T-cell (primary cell): ENCODE measurements around the gene KRTAP22-1. TPM values are rescaled to one million over a fixed set of nuclear protein-coding genes. Genes with fewer than 3 reads are reported as not detected.

Experiments
- ATAC-seq, 4 experiments: fragments of 200-7000 bp in 3 of 4; fragments of 150-1000 bp in 1 of 4; cut with Tn5 transposase; replicated peaks in 1 of 4; 1 replicate in 3 of 4; 2 replicates in 1 of 4; pipeline ENCODE4 v1.10.0; 2021; ENCODE audit warnings: moderate library complexity in 3 of 4, mild to moderate bottlenecking in 2 of 4, moderate number of reproducible peaks in 1 of 4
- CTCF ChIA-PET, 2 donors: fragments of 300-600 bp; sonication (Branson Sonifier 250); formaldehyde crosslinking; loops; one replicate each; lab custom pipeline; 2022; ENCODE audit warnings: antibody characterized with exemption in 2 of 2; lab: Charles Lee
- POLR2A ChIA-PET, 2 donors: fragments of 300-600 bp; sonication (Branson Sonifier 250); formaldehyde crosslinking; loops; one replicate each; lab custom pipeline; 2022; ENCODE audit warnings: antibody characterized with exemption in 2 of 2; lab: Charles Lee
- DNase-seq, 35 experiments: peaks; one replicate each; pipeline versions ENCODE4 v3.0.0 to v3.0.0-alpha.2; 2013 to 2023
- H3K27ac ChIP-seq: one replicate; pipeline ENCODE4 v1.5.1; 2013; ENCODE audit warnings: low read length
- H3K27me3 ChIP-seq, 2 experiments: replicated peaks in 1 of 2; 1 replicate in 1 of 2; 2 replicates in 1 of 2; pipeline versions ENCODE4 v1.6.1 to v1.7.0; 2013; ENCODE audit warnings: low read length in 1 of 2, mixed read lengths in 1 of 2; ENCODE audit not compliant: control insufficient read depth in 2 of 2, insufficient read depth in 2 of 2; ENCODE audit errors: extremely low read depth in 1 of 2
- H3K36me3 ChIP-seq, 2 donors: 1 replicate in 1 of 2; 2 replicates in 1 of 2; pipeline versions ENCODE4 v1.6.1 to v1.7.0; 2013; ENCODE audit warnings: low read length in 1 of 2; ENCODE audit not compliant: control insufficient read depth in 2 of 2, insufficient read depth in 1 of 2; ENCODE audit errors: extremely low read depth in 1 of 2
- H3K4me1 ChIP-seq, 2 experiments: 1 replicate in 1 of 2; 2 replicates in 1 of 2; pipeline versions ENCODE4 v1.6.1 to v1.7.0; 2013; ENCODE audit warnings: low read length in 2 of 2, mixed read lengths in 1 of 2; ENCODE audit not compliant: insufficient read depth in 2 of 2, control insufficient read depth in 1 of 2; ENCODE audit errors: extremely low read depth in 1 of 2
- H3K4me3 ChIP-seq, 2 donors: 1 replicate in 1 of 2; 2 replicates in 1 of 2; pipeline versions ENCODE4 v1.5.1 to v1.7.0; 2013; ENCODE audit warnings: mild to moderate bottlenecking in 2 of 2, low read length in 1 of 2, moderate library complexity in 1 of 2; ENCODE audit not compliant: control insufficient read depth in 1 of 2; ENCODE audit errors: extremely low read depth in 1 of 2
- H3K9me3 ChIP-seq: 2 replicates; pipeline ENCODE4 v1.7.0; 2013
- H3K27ac Mint-ChIP-seq, 2 donors: one replicate each; pipeline ENCODE4 v1.8.0; 2020 to 2021; ENCODE audit warnings: mild to moderate bottlenecking in 2 of 2, mixed read lengths in 2 of 2
- H3K27me3 Mint-ChIP-seq, 2 donors: one replicate each; pipeline ENCODE4 v1.8.0; 2021 to 2022; ENCODE audit warnings: mixed read lengths in 2 of 2
- H3K36me3 Mint-ChIP-seq: one replicate; pipeline ENCODE4 v1.8.0; 2021; ENCODE audit warnings: mixed read lengths
- H3K4me1 Mint-ChIP-seq, 3 donors: one replicate each; pipeline ENCODE4 v1.8.0; 2020 to 2022; ENCODE audit warnings: mixed read lengths in 3 of 3, mild to moderate bottlenecking in 1 of 3
- H3K4me3 Mint-ChIP-seq, 3 donors: one replicate each; pipeline ENCODE4 v1.8.0; 2020 to 2022; ENCODE audit warnings: mild to moderate bottlenecking in 3 of 3, mixed read lengths in 3 of 3, moderate library complexity in 3 of 3
- H3K9me3 Mint-ChIP-seq, 3 donors: one replicate each; pipeline ENCODE4 v1.8.0; 2020 to 2022; ENCODE audit warnings: mixed read lengths in 3 of 3
- WGBS: methylation state at CpG from one replicate; pipeline ENCODE4 v1.1.5; 2013; ENCODE audit warnings: missing lambda C conversion rate; ENCODE audit not compliant: insufficient coverage; 5-methylcytosine and 5-hydroxymethylcytosine counted together
- total RNA-seq, 35 experiments: library from RNA in 6 of 35; stranded (reverse) in 6 of 35; fragments of 120-200 nt in 1 of 35; gene quantifications; one replicate each; pipeline versions ENCODE4 v1.2.1 to v1.2.4 and lab custom pipeline; 2013 to 2026

The KRTAP22-1 gene
- total RNA-seq: not detected
- total RNA-seq (2013): not detected
- 0 reads per million in 29 experiments for total RNA-seq (lab: John Stamatoyannopoulos, UW)

GRCh38 chr21:30600787-30601186 is at the start of gene KRTAP22-1:
TSS of gene KRTAP22-1 (plus strand) at chr21:30601087.
- DNase-seq: no peak
- Mint-ChIP-seq H3K9me3 (peaks cover 0 to 6% (median 0%) of the 10 kb centered on the region in 3 donors), H3K4me1 (no peaks in the 10 kb centered on the region), H3K36me3 (no peaks in the 10 kb centered on the region), H3K27ac (no peak within 1 kb of the TSS), H3K27me3 (peaks cover 0 to 6% of the 10 kb centered on the region in 2 donors), H3K4me3 (no peak within 1 kb of the TSS)
- H3K27ac ChIP-seq: no peak within 1 kb of the TSS
- ChIA-PET POLR2A (no interaction called here), CTCF (interaction anchor here in 1 of 2 donors (0.5 kb wide), 1 partner anchor 72 kb away, joined by 3 read pairs; no protein-coding TSS in a partner anchor)
- no peaks in the 10 kb centered on the region for H3K27me3 ChIP-seq
- H3K9me3 ChIP-seq: no peaks in the 10 kb centered on the region
- no CpG with 5 or more reads among the region's 1 CpG for WGBS
- no peak for ATAC-seq
- no peaks in the 10 kb centered on the region for H3K36me3 ChIP-seq
- H3K4me3 ChIP-seq: no peak within 1 kb of the TSS
- no peaks in the 10 kb centered on the region for H3K4me1 ChIP-seq

- Histone ChIP-seq H3K4me1 (no peaks in the 10 kb centered on the region), H3K27me3 (no peaks in the 10 kb centered on the region), H3K4me3 (no peak overlapping the region), H3K9me3 (peaks cover 2% of the 10 kb centered on the region), H3K27ac (no peak overlapping the region), H3K36me3 (no peaks in the 10 kb centered on the region)
- H3K27ac Mint-ChIP-seq: no peak overlapping the region
- no peaks in the 10 kb centered on the region for H3K36me3 Mint-ChIP-seq
- H3K4me3 Mint-ChIP-seq: no peak overlapping the region
- H3K27me3 Mint-ChIP-seq: peaks cover 7 to 9% of the 10 kb centered on the region in 2 donors
- WGBS: no CpG with 5 or more reads among the region's 1 CpG
- peaks cover 6 to 16% (median 12%) of the 10 kb centered on the region in 3 donors for H3K9me3 Mint-ChIP-seq
- ChIA-PET CTCF (no interaction called here), POLR2A (no interaction called here)
- ATAC-seq (no peak), DNase-seq (no peak)
- H3K4me1 Mint-ChIP-seq: no peaks in the 10 kb centered on the region
Observed at GRCh38 chr21:30552782-30553181, 48.1 kb upstream of the KRTAP22-1 start.

GRCh38 chr21:30555095-30555494 is 45.8 kb upstream of the KRTAP22-1 start:
- Histone ChIP-seq H3K4me3 (no peak overlapping the region), H3K27ac (no peak overlapping the region), H3K9me3 (peaks cover 2% of the 10 kb centered on the region), H3K4me1 (no peaks in the 10 kb centered on the region), H3K27me3 (no peaks in the 10 kb centered on the region), H3K36me3 (no peaks in the 10 kb centered on the region)
- peaks cover 6 to 8% of the 10 kb centered on the region in 2 donors for H3K27me3 Mint-ChIP-seq
- no peak overlapping the region for H3K27ac Mint-ChIP-seq
- H3K4me3 Mint-ChIP-seq: no peak overlapping the region
- WGBS: no CpG with 5 or more reads among the region's 2 CpGs
- CTCF ChIA-PET: no interaction called here
- no peaks in the 10 kb centered on the region for H3K36me3 Mint-ChIP-seq
- ATAC-seq (no peak), DNase-seq (no peak)
- no peaks in the 10 kb centered on the region for H3K4me1 Mint-ChIP-seq
- H3K9me3 Mint-ChIP-seq: peaks cover 6 to 14% (median 12%) of the 10 kb centered on the region in 3 donors
- POLR2A ChIA-PET: no interaction called here

- H3K9me3 Mint-ChIP-seq: no peaks in the 10 kb centered on the region
- POLR2A ChIA-PET: no interaction called here
- WGBS: no CpG with 5 or more reads among the region's 2 CpGs
- H3K4me1 ChIP-seq: no peaks in the 10 kb centered on the region
- H3K4me3 ChIP-seq: no peak within 1 kb of the TSS
- no peaks in the 10 kb centered on the region for H3K27me3 ChIP-seq
- H3K36me3 ChIP-seq: no peaks in the 10 kb centered on the region
- no peak for DNase-seq
- no peak for ATAC-seq
- no peak within 1 kb of the TSS for H3K4me3 Mint-ChIP-seq
- no peaks in the 10 kb centered on the region for H3K27me3 Mint-ChIP-seq
- no peak within 1 kb of the TSS for H3K27ac Mint-ChIP-seq
- H3K9me3 ChIP-seq: no peaks in the 10 kb centered on the region
- no peak within 1 kb of the TSS for H3K27ac ChIP-seq
- CTCF ChIA-PET: no interaction called here
- H3K36me3 Mint-ChIP-seq: no peaks in the 10 kb centered on the region
- H3K4me1 Mint-ChIP-seq: no peaks in the 10 kb centered on the region
Observed at GRCh38 chr21:30561264-30561895, 39.5 kb upstream of the KRTAP22-1 start, which contains the start of gene KRTAP19-7. TSS of gene KRTAP19-7 (minus strand) at chr21:30561314. CDS start at chr21:30561289, 25 bp downstream.

GRCh38 chr21:30561957-30562356 is 38.9 kb upstream of the KRTAP22-1 start:
- POLR2A ChIA-PET: no interaction called here
- no peaks in the 10 kb centered on the region for H3K27me3 Mint-ChIP-seq

GRCh38 chr21:30563072-30563471 is 37.8 kb upstream of the KRTAP22-1 start:
- no peaks in the 10 kb centered on the region for H3K9me3 Mint-ChIP-seq
- H3K4me1 Mint-ChIP-seq: no peaks in the 10 kb centered on the region
- no peaks in the 10 kb centered on the region for H3K27me3 ChIP-seq
- H3K27ac Mint-ChIP-seq: no peak overlapping the region
- no peak overlapping the region for H3K4me3 Mint-ChIP-seq
- no peaks in the 10 kb centered on the region for H3K9me3 ChIP-seq
- ATAC-seq (no peak), DNase-seq (no peak)
- ChIA-PET POLR2A (no interaction called here), CTCF (no interaction called here)
- H3K27ac ChIP-seq: no peak overlapping the region
- 49% methylated on average over 3 of the region's 6 CpGs for WGBS
- H3K36me3 ChIP-seq: no peaks in the 10 kb centered on the region
- no peak overlapping the region for H3K4me3 ChIP-seq
- no peaks in the 10 kb centered on the region for H3K4me1 ChIP-seq
- no peaks in the 10 kb centered on the region for H3K27me3 Mint-ChIP-seq
- H3K36me3 Mint-ChIP-seq: no peaks in the 10 kb centered on the region

More at GRCh38 chr21:30561957-30562356, 38.9 kb upstream of the KRTAP22-1 start:
- Histone ChIP-seq H3K9me3 (no peaks in the 10 kb centered on the region), H3K27me3 (no peaks in the 10 kb centered on the region), H3K4me3 (no peak overlapping the region), H3K27ac (no peak overlapping the region), H3K4me1 (no peaks in the 10 kb centered on the region), H3K36me3 (no peaks in the 10 kb centered on the region)
- DNase-seq: no peak
- Mint-ChIP-seq H3K4me3 (no peak overlapping the region), H3K36me3 (no peaks in the 10 kb centered on the region), H3K4me1 (no peaks in the 10 kb centered on the region), H3K9me3 (no peaks in the 10 kb centered on the region), H3K27ac (no peak overlapping the region)
- no CpG with 5 or more reads among the region's 2 CpGs for WGBS
- CTCF ChIA-PET: no interaction called here
- no peak for ATAC-seq
